BE2C (cell line): ENCODE data around the gene CASZ1.

Experiments used
- DNase-seq: peaks from one replicate; pipeline ENCODE4 v3.0.0-alpha.2; 2020
- H3K27me3 ChIP-seq: fragments of 250-450 bp; sonication (Bioruptor Pico); 2 replicates; pipeline ENCODE4 v1.5.1; 2020; ENCODE audit warnings: mild to moderate bottlenecking
- H3K36me3 ChIP-seq: fragments of 250-450 bp; sonication (Bioruptor Pico); 2 replicates; pipeline ENCODE4 v1.5.1; 2020; ENCODE audit warnings: mild to moderate bottlenecking
- H3K4me1 ChIP-seq: fragments of 250-450 bp; sonication (Bioruptor Pico); 2 replicates; pipeline ENCODE4 v1.5.1; 2020
- H3K4me3 ChIP-seq: 2 replicates; pipeline ENCODE4 v1.5.1; 2011; ENCODE audit warnings: low read depth, low read length
- H3K9me3 ChIP-seq: fragments of 250-450 bp; sonication (Bioruptor Pico); 2 replicates; pipeline ENCODE4 v1.5.1; 2020
- CTCF ChIP-seq: IDR thresholded peaks from 2 replicates; pipeline ENCODE4 v1.5.1; 2012; ENCODE audit warnings: mild to moderate bottlenecking, low read depth, low read length

The CASZ1 gene

GRCh38 chr1:10762153-10762523 lies 34.3 kb downstream of the CASZ1 start:
- Histone ChIP-seq H3K4me1 (no peaks in the 10 kb centered on the region), H3K27me3 (no peaks in the 10 kb centered on the region), H3K36me3 (no peaks in the 10 kb centered on the region), H3K4me3 (no peak overlapping the region), H3K9me3 (no peaks in the 10 kb centered on the region)
- DNase-seq, result no peak
- no peak for TF ChIP-seq CTCF

- Histone ChIP-seq H3K4me3 (no peak overlapping the region), H3K4me1 (peaks cover 2% of the 10 kb centered on the region), H3K9me3 (no peaks in the 10 kb centered on the region), H3K36me3 (no peaks in the 10 kb centered on the region), H3K27me3 (no peaks in the 10 kb centered on the region)
- no peak for TF ChIP-seq CTCF
- no peak for DNase-seq
These were observed 34.8 kb downstream of the CASZ1 start for GRCh38 chr1:10761503-10762152.

GRCh38 chr1:10760566-10761502 lies 35.6 kb downstream of the CASZ1 start:
- Histone ChIP-seq H3K27me3 (no peaks in the 10 kb centered on the region), H3K4me3 (no peak overlapping the region)

GRCh38 chr1:10759413-10760200 lies 36.8 kb downstream of the CASZ1 start:
- no peaks in the 10 kb centered on the region for H3K9me3 ChIP-seq
- DNase-seq, result no peak
- H3K4me3 ChIP-seq, result no peak overlapping the region
- TF ChIP-seq CTCF, result no peak
- H3K27me3 ChIP-seq, result no peaks in the 10 kb centered on the region
- peaks cover 8% of the 10 kb centered on the region for H3K4me1 ChIP-seq
- no peaks in the 10 kb centered on the region for H3K36me3 ChIP-seq

More at GRCh38 chr1:10760566-10761502, 35.6 kb downstream of the CASZ1 start:
- TF ChIP-seq CTCF, result no peak
- no peaks in the 10 kb centered on the region for H3K36me3 ChIP-seq
- peaks cover 8% of the 10 kb centered on the region for H3K4me1 ChIP-seq
- H3K9me3 ChIP-seq, result no peaks in the 10 kb centered on the region
- no peak for DNase-seq

- peaks cover 8% of the 10 kb centered on the region for H3K4me1 ChIP-seq
- no peaks in the 10 kb centered on the region for H3K27me3 ChIP-seq
- H3K36me3 ChIP-seq, result no peaks in the 10 kb centered on the region
- no peaks in the 10 kb centered on the region for H3K9me3 ChIP-seq
- DNase-seq, result no peak
- TF ChIP-seq CTCF, result no peak
- H3K4me3 ChIP-seq, result no peak overlapping the region
These were observed 39.6 kb downstream of the CASZ1 start for GRCh38 chr1:10756842-10757241.
